NCI-H82 (cell line): ENCODE results near the gene RNASEH2A.
A peak's percentile ranks its signal among the peaks of the same experiment; 100 is the strongest.

Source experiments
- DNase-seq: peaks from one replicate; lab custom pipeline; 2025; lab: John Stamatoyannopoulos, UW

RNASEH2A gene

DNA sequence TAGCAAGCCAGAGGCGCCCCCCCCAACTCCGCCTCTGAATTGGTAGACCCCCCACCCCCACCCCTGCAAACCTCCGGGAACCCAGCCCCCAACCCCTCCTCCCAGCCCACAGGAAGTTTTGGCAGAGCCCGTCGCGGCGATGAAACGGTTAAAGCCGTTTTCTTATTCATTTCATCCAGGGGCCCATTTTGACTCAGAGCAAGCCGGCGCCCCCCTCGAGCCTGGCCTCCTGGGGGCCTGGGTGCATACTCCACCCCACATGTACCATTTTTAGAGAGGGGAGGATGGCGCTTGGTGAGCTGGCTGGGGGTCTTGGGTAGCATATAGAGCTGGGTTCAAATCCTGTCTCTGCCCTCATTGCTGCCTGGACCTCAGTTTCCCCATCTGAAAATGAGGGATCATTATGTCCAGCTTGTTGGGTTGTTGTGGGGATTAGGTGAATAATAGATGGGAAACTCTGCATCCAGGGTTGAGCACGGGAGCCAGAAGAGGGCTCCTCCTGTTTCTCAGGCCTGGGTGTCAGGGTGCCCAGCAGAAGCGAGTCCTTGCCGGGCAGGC, 23.0 kb upstream of the RNASEH2A start:
- DNase-seq: no peak

DNA sequence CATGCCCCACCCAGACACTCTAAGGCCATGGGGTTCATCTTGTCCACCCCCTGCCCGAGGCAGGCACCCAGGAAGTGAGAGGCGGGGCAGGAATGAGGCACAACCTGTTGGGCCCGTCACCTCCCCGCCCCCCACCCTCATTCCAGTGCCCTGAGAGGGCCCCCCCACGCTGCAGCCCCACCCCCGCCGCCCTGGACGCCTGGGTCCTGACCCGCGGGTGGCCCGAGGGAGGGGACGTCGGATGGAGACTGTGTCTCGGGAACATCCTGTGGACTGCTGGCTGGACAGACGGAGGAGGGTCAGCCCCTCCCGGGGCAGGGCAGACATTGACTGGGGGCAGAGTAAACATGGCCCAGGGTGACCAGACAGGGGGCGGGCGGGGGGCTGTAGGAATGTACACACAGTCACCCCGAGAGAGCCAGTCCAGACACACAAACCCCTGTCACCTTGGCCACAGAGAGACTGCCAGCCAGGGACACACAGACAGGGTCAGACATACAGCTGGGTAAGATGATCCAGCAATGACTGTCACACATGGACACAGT, 22.5 kb upstream of the RNASEH2A start:
- no peak for DNase-seq

DNA sequence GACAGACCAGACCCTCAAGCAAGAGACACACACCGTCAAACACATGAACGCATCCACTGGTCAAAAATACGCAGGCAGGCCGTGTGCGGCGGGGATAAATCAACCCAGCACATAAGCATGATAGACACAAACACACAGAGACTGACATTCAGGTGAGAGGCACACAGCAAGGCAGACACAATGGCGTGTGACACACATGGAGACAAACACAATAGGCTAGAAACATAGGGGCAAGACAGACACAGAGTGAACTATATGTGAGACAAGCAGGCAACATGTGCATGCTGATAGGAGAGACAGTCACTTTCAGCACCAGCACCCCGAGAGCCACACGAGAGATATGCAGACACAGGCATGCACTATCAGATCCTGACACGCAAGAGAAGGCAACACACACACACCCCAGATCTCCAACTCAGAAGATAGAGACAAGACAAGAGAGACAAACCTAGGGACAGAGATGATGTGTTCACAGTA, 22.0 kb upstream of the RNASEH2A start:
- no peak for DNase-seq

DNA sequence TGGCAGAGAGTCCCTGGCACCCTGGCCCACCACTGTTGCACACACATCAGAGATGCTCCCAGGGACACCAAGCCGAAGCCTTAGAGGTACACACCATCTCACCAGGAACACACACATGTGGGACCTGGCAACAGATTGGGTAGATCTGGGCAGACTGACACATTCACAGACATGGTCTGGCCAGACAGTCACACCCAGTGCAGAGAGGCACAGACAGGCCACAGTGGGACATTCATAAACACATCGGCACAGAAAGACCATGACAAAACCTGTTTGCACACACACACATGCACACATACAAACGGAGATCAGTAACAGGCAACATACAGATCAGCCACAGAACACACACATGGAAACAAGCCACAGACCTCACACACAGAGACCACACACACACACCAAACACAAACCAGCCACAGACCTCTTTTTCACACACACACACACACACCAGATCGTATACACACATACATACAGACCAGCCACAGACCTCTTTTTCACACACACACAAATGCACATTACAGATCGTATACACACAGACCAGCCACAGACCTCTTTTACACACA, 21.4 kb upstream of the RNASEH2A start:
- no peak for DNase-seq

DNA sequence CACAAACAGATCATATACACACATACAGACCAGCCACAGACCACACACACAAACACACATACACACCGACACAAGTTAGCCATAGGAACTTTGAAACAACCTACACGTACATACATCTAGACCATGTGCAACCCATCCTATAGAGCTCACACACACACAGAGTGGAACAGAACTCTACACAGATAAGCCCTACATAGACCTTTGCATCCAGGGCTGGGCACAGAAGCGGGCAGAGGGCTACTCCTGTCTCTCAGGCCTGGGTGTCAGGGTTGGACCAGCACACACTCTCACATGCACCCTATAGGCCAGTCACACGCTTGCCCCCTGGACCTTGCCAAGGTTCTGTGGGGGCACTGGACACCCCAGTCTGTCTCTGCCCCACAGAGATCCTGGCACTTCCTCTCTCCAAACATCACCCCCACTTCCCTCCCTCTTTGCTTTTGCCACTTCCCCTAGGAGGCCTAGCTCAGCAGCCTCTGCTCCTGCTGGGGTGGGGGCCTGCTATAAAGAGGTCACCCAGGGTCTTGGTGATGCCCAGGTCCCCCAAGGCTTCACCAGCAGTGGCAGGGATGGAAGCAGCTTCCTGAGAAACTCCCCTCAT, 20.9 kb upstream of the RNASEH2A start:
- no peak for DNase-seq

DNA sequence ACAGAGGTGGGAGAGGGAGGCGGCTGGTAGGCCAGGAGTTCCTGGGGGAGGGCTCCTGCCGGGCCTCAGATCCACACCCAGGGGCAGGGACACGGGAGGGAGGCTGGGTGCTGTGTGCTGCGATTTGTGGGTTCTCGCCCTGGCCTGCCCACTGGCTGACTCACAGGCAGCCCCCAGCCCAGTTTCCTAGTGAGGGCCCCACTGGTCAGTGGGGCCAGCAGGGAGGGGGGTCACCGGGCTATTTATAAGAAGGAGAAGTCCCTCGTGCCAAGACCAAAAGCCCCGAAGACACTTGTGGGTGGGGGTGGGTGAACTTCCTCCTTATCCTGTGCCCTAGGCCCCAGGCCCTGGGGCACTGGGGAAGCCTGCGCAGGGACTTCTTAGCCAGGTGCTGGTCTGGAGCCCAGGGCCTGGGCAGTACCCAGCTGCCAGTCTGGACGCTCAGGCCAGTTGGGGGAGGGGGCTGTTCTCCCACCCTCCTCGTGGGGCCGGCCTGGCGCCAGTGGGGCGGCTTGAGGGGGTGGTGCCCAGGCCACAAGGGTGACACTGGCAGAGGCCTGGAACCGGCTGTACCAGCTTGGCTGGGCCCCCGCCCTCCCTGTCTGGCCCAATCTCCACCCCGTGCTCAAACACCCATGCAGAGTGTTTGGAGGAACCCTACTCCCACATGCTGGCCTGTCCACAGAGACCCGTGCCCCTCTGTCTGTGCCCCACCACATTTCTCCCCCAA, 20.1 kb upstream of the RNASEH2A start:
- DNase-seq: no peak

DNA sequence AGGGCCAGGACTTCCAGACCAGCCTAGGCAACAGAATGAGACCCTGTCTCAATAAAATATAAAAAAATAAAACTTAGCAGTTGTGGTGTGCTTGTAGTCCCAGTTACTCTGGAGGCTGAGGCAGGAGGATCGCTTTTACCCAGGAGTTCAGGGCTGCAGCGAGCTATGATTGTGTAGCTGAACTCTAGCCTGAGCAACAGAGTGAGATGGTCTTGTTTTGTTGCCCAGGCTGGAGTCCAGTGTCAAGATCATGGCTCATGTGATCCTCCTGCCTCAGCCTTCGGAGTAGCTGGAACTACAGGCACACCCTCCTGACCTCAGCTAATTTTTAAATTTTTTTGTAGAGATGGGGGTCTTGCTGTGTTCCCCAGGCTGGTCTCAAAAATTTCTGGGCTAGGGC, 19.4 kb upstream of the RNASEH2A start:
- DNase-seq: no peak

DNA sequence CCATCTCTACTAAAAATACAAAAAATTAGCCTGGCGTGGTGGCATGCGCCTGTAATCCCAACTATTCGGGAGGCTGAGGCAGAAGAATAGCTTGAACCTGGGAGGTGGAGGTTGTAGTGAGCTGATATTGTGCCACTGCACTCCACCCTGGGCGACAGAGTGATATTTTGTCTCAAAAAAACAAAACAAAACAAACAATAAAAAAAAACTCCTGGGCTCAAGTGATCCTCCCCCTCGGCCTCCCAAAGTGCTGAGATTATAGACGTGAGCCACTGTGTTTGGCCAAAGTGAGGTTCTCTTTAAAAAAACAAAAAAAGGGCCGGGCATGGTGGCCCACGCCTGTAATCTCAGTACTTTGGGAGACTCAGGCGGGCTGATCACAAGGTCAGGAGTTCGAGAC, 18.9 kb upstream of the RNASEH2A start:
- DNase-seq: no peak

DNA sequence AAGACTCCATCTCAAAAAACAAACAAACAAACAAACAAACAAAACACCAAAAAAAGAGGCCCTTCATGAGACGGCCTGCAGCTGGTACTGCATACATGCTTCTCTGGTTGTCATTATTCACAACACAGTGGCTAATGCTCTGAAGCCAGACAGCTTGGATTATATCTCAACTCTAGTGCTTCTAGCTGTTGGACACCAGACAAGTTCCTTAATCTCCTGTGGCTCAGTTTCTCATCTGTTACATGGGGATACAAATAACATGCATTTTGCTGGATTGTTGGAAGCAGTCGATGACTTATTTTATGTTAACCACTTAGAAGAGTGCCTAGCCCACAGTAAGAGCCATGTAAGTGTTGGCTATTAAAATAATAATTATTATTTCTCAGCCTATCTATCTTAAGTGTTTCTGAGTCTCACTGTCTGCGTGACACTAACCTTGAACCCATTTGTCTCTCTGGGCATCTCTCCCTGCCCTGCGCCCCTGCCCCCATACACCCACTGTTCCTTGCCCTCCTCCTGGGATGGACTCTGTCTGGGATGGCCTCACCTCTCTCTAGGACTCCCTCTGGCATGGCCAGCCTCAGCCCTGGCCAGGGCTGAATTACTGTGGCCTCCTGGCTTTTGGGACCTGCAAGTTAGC, 18.2 kb upstream of the RNASEH2A start:
- peak; percentile 89 for DNase-seq

DNA sequence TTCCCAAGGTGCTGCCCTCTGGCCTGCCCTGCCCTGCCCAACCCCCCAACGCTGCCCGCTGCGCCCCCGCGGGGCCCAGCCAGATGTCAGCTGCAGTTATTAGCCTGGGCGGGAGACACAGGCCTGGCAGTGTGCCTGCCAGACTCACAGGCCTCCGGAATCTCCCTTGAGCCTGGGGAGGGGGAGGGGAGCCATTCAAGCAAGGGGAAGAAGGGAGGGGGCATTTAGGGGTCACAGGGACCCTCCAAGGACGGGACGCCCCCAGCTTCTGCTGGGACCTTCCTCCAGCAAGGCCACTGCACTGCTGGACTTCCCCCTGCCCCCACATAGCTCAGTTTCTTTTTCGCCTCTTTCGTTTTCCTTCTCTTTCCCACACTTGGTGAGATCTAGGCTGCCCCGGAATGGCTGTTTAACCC, 17.7 kb upstream of the RNASEH2A start:
- DNase-seq: peak; percentile 95

DNA sequence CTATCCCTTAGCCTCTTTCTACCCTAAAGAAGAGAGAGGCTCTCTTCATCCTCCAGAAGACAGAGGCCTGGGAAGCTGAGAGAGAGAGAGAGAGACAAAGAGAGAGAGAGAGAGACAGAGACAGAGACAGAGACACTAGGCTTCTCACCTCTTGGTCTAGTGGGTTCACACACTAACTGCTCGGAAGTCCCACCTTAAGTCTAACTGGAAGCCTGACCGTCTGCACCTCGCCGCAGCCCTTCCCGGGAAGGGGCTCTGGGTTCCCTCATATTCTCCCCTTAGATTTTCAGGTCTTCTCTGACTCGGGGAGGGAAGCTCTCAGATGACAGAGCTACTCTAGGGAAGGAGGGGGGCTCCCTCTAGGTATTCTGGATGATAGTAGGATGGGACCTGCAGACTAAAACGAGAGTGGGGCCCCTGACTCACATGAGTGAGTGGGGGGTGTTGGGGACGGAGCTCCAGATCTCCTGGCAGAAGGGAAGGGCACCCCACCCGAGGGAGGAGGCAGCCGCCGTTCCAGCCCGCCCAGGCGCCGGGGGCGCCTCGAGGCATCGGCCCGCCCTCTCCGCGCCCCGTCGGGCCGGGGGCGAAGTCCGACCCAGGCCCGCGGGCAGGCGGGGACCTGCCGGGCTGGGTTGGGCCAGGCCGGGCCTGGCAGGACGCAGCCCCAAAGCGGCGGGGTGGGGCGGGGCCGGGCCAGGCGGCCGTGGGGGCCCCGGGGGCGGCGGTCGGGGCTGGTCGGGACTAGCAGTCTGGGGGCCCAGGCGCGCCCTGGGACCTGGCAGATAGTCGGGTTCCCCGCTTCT, 17.1 kb upstream of the RNASEH2A start:
- peak; percentile 76 for DNase-seq

DNA sequence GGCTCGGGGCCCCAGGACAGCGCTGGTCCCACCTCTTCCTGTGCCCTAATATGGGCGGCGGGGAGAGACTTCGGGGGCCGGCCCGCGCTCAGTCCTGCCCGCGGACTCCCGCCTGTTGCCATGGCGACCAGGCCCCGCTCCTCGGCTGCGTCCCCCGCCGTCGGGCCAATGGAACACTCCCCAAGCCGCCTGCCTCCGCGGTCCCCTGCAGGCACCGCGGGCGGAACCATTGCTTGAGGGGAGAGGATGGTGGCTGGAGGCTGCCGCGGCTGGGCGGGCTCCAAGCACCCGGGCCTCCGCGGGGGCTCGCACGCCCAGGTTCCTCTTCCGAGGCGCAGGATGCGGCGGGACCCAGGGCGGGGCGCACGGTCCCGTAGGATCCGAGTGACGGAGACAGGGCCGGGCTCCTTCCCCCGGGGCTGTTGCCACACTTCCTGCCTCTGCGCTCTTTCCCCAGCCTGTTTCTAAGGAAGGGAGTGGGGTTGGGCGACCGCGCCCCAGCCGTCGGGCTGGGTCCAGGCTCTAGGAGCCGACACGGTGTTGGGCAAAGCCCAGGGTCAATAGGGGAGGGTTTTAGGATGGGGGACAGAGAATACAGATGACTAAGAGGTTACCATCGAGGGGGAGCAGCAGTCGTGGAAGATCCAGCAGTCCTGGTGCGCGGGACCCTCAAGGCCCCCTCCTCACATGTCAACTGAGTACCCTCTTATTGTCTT, 16.3 kb upstream of the RNASEH2A start:
- DNase-seq: peak; percentile 98

DNA sequence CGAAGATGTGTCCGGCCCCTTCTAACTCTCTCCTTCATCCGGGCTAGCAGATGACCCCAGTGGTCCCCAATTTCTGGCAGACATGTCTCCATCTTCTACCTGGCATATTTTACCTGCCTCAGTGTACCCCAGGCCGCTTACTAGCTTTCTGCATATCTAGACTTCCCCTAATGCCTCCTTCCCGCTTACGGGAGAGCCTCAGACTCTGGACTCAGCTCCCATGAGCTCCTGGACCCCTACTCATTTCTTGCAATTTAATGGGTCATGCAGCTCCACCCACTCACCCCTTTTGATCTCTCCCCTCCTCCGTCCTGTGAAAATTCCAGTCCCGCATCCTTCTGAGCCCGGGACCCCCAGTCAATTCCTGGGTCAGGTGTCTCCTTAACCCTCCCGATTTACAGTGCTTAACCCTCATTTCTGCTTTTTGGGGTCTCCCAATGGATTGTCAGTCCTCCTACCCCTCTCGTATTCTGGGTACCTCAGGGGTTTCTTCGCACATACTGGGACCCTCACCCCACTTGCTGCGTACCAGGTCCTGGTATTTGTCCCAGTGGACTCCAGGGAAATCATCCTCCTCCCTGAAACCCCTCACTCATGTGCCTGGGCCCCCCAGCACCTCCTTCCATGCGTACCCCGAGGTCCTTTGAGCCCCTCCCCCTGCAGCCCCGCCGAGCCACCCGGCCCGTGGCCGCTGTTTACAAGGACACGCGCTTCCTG, 15.6 kb upstream of the RNASEH2A start:
- DNase-seq: no peak

DNA sequence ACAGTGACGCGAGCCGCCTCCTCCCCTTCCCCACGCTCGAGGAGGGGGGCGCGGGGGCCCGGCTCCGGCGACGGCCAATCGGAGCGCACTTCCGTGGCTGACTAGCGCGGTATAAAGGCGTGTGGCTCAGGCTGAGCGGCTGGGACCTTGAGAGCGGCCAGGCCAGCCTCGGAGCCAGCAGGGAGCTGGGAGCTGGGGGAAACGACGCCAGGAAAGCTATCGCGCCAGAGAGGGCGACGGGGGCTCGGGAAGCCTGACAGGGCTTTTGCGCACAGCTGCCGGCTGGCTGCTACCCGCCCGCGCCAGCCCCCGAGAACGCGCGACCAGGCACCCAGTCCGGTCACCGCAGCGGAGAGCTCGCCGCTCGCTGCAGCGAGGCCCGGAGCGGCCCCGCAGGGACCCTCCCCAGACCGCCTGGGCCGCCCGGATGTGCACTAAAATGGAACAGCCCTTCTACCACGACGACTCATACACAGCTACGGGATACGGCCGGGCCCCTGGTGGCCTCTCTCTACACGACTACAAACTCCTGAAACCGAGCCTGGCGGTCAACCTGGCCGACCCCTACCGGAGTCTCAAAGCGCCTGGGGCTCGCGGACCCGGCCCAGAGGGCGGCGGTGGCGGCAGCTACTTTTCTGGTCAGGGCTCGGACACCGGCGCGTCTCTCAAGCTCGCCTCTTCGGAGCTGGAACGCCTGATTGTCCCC, 14.9 kb upstream of the RNASEH2A start, which contains the start of gene JUNB:
TSS of gene JUNB (plus strand) at position 142 of the 706 bp plus-strand sequence. CDS start at position 428, 286 bp downstream.
- DNase-seq: peak; percentile 99

DNA sequence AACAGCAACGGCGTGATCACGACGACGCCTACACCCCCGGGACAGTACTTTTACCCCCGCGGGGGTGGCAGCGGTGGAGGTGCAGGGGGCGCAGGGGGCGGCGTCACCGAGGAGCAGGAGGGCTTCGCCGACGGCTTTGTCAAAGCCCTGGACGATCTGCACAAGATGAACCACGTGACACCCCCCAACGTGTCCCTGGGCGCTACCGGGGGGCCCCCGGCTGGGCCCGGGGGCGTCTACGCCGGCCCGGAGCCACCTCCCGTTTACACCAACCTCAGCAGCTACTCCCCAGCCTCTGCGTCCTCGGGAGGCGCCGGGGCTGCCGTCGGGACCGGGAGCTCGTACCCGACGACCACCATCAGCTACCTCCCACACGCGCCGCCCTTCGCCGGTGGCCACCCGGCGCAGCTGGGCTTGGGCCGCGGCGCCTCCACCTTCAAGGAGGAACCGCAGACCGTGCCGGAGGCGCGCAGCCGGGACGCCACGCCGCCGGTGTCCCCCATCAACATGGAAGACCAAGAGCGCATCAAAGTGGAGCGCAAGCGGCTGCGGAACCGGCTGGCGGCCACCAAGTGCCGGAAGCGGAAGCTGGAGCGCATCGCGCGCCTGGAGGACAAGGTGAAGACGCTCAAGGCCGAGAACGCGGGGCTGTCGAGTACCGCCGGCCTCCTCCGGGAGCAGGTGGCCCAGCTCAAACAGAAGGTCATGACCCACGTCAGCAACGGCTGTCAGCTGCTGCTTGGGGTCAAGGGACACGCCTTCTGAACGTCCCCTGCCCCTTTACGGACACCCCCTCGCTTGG, 14.1 kb upstream of the RNASEH2A start:
- peak; percentile 90 for DNase-seq

DNA sequence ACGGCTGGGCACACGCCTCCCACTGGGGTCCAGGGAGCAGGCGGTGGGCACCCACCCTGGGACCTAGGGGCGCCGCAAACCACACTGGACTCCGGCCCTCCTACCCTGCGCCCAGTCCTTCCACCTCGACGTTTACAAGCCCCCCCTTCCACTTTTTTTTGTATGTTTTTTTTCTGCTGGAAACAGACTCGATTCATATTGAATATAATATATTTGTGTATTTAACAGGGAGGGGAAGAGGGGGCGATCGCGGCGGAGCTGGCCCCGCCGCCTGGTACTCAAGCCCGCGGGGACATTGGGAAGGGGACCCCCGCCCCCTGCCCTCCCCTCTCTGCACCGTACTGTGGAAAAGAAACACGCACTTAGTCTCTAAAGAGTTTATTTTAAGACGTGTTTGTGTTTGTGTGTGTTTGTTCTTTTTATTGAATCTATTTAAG, 13.5 kb upstream of the RNASEH2A start:
- no peak for DNase-seq

DNA sequence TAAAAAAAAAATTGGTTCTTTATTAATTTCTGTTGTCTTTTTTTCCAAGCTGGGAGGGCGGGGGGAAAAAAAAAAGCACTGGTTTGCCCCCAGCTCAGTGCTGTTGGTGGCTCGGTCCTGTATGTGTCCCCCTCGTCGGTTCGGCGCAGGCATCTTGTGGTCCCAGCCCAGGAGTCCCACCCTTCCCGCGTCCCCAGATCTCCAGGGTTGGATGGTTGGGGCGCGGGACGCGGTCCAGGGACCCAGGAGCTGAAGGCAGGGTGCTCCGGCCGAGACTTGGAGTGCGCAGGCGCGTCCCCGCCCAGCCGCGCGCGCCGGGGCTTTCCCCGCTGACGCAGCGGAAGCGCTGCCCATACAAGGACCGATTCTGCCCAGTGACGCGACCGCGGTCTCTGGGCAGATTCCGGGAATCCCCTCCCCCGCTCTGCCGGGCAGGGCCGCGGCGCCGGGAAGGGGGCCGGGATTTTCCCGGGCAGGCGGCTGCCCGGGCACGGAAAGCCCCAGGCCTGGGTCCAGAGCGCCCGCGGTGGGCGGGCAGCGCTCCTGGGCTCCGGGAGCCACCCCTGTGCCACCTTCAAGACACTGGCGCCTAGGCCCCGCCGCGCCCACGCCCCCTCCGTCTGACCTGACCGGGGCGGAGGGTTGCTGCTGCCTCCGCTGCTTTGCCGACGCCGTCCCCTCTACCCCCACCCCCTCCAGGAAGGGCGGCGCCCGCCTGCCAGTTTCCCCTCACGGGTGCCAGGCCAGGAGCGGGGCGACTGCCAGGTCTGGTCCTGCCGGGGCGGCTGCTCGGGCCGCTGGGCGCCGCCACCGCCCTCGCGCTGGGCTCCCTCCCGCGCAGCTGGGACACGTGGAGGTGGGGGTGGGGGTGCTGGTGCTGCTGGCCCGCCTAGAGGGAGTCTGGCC, 12.8 kb upstream of the RNASEH2A start:
- DNase-seq: peak; percentile 97
